Activated CD8-positive, alpha-beta T cell treated with anti-CD3 and anti-CD28 coated beads for 36 hours (primary cell): ENCODE measurements around the gene DNAI4. TPM values are rescaled to one million over a fixed set of nuclear protein-coding genes. Genes with fewer than 3 reads are reported as not detected.
"Not testable (repeated sequence)": the region's sequence is repeated elsewhere in the genome, so short reads cannot be mapped to it uniquely, and the experiment has no call there.

ENCODE experiments used
- ATAC-seq: fragments of 200-7000 bp; cut with Tn5 transposase; one replicate; pipeline ENCODE4 v1.10.0; 2021; ENCODE audit warnings: mild to moderate bottlenecking, moderate library complexity
- CTCF ChIA-PET: fragments of 350-600 bp; sonication (Branson Sonifier 250); formaldehyde crosslinking; loops from one replicate; lab custom pipeline; 2021; ENCODE audit warnings: antibody characterized with exemption; lab: Charles Lee
- POLR2A ChIA-PET: fragments of 350-600 bp; sonication (Branson Sonifier 250); formaldehyde crosslinking; loops from one replicate; lab custom pipeline; 2021; ENCODE audit warnings: antibody characterized with exemption; lab: Charles Lee
- DNase-seq: peaks from one replicate; pipeline ENCODE4 v3.0.0-alpha.2; 2020
- H3K27ac Mint-ChIP-seq: one replicate; pipeline ENCODE4 v1.8.0; 2021; ENCODE audit warnings: mild to moderate bottlenecking, mixed read lengths
- H3K27me3 Mint-ChIP-seq: one replicate; pipeline ENCODE4 v1.8.0; 2021; ENCODE audit warnings: mixed read lengths
- H3K36me3 Mint-ChIP-seq: one replicate; pipeline ENCODE4 v1.8.0; 2021; ENCODE audit warnings: low read depth, mixed read lengths
- H3K4me1 Mint-ChIP-seq: one replicate; pipeline ENCODE4 v1.8.0; 2021; ENCODE audit warnings: low read depth, mixed read lengths
- H3K4me3 Mint-ChIP-seq: one replicate; pipeline ENCODE4 v1.8.0; 2021; ENCODE audit warnings: mild to moderate bottlenecking, moderate library complexity, mixed read lengths
- H3K9me3 Mint-ChIP-seq: one replicate; pipeline ENCODE4 v1.8.0; 2021; ENCODE audit warnings: mixed read lengths
- intact Hi-C: fragments of 100-400 bp; cut with micrococcal nuclease; formaldehyde crosslinking; loops from one replicate; pipeline ENCODE4 v1.10.0; 2022
- total RNA-seq, 2 experiments: library from RNA; stranded (reverse); gene quantifications; one replicate each; pipeline ENCODE4 v1.2.3, GENCODE V29; 2021
- TF ChIP-seq, protein P1 (sequence below): fragments of 200-600 bp; IDR thresholded peaks from one replicate; pipeline ENCODE4 v1.8.0; 2022; ENCODE audit warnings: antibody characterized with exemption, mild to moderate bottlenecking

DNAI4 gene, protein sequence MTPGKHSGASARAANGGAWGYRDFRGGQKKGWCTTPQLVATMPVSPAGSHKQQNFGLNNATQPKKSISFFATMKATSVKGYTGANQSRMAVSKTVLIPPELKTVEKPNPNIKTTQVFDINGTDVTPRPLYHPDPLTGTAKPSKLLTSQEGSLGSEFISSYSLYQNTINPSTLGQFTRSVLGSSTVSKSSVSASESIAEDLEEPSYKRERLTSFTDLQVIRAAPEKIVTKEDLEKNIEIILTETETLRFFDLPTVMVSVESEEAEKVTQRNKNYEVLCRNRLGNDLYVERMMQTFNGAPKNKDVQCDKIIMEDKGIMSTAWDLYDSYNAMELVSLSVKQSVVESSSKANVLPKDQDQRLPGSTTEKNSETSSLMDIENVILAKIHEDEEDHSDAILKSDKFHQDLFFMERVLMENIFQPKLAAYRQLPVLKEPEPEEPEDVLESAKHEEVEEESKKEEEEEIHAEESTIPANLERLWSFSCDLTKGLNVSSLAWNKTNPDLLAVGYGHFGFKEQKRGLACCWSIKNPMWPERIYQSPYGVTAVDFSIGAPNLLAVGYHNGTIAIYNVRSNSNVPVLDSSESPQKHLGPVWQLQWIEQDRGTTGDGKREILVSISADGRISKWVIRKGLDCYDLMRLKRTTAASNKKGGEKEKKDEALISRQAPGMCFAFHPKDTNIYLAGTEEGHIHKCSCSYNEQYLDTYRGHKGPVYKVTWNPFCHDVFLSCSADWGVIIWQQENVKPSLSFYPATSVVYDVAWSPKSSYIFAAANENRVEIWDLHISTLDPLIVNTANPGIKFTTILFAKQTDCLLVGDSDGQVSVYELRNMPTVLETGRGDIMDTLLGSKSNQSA
- total RNA-seq, result 1 to 10 TPM; 1.0 to 1.7 TPM

DNA sequence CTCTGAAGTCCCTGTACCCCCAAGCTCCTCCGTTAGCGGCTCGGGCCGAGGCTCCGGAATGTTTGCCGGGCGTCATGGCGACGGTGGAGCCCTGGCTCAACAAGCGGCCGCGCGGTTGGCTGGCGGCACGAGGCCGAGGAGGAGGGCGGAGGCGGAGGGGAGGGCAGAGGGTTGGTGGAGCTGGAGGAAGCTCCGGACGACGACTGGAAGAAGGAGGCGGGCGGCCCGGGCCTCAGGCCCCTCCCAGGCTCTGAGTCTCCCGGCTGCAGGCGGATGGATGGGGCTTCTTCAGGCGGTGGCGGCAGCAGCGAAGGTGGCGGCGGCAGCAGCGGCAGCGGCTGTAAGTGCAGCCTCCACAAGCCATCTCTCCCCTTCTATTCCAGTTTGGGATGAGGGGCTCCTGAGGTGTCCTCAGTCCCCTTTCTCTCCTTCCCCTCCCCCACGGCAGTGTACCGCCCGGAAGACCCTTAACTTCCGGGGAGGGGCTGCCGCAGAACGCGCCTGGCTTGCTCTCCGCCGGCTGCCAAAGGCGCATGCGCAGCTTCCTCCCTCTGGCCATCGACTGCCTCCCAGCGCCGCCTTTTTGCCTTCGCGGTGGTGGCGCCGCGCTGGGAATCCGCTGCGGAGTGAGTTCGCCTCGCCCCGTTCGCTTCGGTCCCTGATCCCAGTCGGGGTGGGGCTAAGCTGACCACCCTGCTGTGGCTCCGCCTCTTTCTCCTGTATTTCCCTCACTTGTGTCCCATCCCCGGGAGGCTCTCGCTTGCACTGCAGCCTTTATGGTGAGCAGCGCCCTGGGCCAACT, at the start of gene DNAI4, which contains the start of gene MIER1:
DNAI4 (minus strand) TSS at position 101 of the 802 bp plus-strand sequence; CDS start at position 76, 25 bp downstream.
MIER1 (plus strand) TSS at position 235 of the 802 bp plus-strand sequence; CDS start at position 274, 39 bp downstream.
- peaks cover 9% of the 10 kb centered on the region for H3K36me3 Mint-ChIP-seq
- peak; percentile 95 for ATAC-seq
- H3K27me3 Mint-ChIP-seq, result no peaks in the 10 kb centered on the region
- POLR2A ChIA-PET, result interaction anchor here (0.7 to 1.4 kb wide), 6 partner anchors 10 to 760 kb away, joined by 3 to 4 read pairs (median 3); no protein-coding TSS in a partner anchor
- peaks cover 47% of the 10 kb centered on the region for H3K4me1 Mint-ChIP-seq
- CTCF ChIA-PET, result interaction anchor here (1.0 to 2.2 kb wide), 6 partner anchors 8 to 224 kb away, joined by 3 to 7 read pairs (median 4); no protein-coding TSS in a partner anchor
- DNase-seq, result peak; percentile 98
- H3K27ac Mint-ChIP-seq, result peak within 1 kb of the TSS; percentile 97
- intact Hi-C loops, result loop anchor here (5.0 kb wide), 1 partner anchor 158 kb away; no protein-coding TSS in a partner anchor
- TF ChIP-seq, protein P1, sequence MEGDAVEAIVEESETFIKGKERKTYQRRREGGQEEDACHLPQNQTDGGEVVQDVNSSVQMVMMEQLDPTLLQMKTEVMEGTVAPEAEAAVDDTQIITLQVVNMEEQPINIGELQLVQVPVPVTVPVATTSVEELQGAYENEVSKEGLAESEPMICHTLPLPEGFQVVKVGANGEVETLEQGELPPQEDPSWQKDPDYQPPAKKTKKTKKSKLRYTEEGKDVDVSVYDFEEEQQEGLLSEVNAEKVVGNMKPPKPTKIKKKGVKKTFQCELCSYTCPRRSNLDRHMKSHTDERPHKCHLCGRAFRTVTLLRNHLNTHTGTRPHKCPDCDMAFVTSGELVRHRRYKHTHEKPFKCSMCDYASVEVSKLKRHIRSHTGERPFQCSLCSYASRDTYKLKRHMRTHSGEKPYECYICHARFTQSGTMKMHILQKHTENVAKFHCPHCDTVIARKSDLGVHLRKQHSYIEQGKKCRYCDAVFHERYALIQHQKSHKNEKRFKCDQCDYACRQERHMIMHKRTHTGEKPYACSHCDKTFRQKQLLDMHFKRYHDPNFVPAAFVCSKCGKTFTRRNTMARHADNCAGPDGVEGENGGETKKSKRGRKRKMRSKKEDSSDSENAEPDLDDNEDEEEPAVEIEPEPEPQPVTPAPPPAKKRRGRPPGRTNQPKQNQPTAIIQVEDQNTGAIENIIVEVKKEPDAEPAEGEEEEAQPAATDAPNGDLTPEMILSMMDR, result no peak
- H3K4me3 Mint-ChIP-seq, result peak within 1 kb of the TSS; percentile 92
- H3K9me3 Mint-ChIP-seq, result no peaks in the 10 kb centered on the region

DNA sequence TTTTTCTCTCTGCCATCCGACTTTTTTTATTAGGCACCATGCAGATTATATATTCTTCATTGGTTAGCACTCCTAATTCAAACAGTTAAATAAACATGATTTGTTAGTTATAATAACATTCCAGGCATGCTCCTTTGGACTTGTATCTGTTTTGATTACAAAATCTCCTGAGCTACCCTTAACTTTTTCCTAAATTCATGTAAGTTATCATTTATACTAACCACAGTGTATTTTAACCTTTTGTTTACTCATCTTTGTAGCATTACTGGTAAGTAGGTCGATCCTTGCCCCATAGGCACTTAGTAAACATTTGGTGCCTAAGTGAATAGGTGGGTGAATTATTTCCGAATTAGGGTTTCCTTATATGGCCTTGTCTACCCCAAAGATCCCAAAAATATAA, 43.9 kb upstream of the DNAI4 start:
- Mint-ChIP-seq H3K36me3 (peaks cover 56% of the 10 kb centered on the region), H3K4me1 (peaks cover 16% of the 10 kb centered on the region), H3K9me3 (peaks cover 2% of the 10 kb centered on the region), H3K27me3 (no peaks in the 10 kb centered on the region), H3K4me3 (no peak overlapping the region), H3K27ac (peak overlapping the region; percentile 7)
- no peak for ATAC-seq
- no peak for DNase-seq
- TF ChIP-seq, protein P1, result no peak
- CTCF ChIA-PET, result no interaction called here
- POLR2A ChIA-PET, result no interaction called here
- intact Hi-C loops, result no loop called here

DNA sequence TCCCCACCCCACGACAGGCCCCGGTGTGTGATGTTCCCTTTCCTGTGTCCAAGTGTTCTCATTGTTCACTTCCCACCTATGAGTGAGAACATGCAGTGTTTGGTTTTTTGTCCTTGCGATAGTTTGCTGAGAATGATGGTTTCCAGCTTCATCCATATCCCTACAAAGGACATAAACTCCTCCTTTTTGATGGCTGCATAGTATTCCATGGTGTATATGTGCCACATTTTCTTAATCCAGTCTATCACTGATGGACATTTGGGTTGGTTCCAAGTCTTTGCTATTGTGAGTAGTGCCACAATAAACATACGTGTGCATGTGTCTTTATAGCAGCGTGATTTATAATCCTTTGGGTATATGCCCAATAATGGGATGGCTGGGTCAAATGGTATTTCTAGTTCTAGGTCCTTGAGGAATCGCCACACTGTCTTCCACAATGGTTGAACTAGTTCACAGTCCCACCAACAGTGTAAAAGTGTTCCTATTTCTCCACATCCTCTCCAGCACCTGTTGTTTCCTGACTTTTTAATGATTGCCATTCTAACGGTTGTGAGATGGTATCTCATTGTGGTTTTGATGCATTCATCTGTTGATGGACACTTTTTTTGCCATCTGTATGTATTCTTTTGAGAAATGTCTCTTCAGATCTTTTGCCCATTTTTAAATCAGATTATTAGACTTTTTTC, 41.7 kb upstream of the DNAI4 start:
- ATAC-seq, H3K4me3 Mint-ChIP-seq, DNase-seq, H3K27me3 Mint-ChIP-seq, H3K27ac Mint-ChIP-seq, CTCF ChIA-PET, H3K9me3 Mint-ChIP-seq, intact Hi-C loops: not testable (repeated sequence)
- POLR2A ChIA-PET, result interaction anchor here (1.0 kb wide), 1 partner anchor 41 kb away, joined by 3 read pairs; the partner anchor contains the start of genes DNAI4 and MIER1
- Mint-ChIP-seq H3K36me3 (peaks cover 64% of the 10 kb centered on the region), H3K4me1 (peaks cover 19% of the 10 kb centered on the region)

DNA sequence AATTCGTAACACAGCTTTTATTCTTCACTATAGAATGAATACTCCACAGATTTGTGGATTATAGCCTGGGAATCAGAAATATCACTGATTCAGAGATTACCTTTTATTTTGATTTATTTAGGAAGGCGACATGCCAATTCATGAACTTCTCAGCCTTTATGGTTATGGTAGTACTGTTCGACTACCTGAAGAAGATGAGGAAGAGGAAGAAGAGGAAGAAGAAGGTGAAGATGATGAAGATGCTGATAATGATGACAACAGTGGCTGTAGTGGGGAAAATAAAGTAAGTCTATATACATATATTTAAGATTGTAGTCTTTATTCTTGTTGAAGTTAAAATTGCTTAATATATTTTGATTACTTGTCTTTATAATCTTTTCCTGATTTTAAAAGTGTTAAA, 33.3 kb upstream of the DNAI4 start:
- no peaks in the 10 kb centered on the region for H3K27me3 Mint-ChIP-seq
- intact Hi-C loops, result no loop called here
- TF ChIP-seq, protein P1, result no peak
- H3K4me3 Mint-ChIP-seq, result no peak overlapping the region
- H3K27ac Mint-ChIP-seq, result peak overlapping the region; percentile 62
- H3K9me3 Mint-ChIP-seq, result no peaks in the 10 kb centered on the region
- ATAC-seq (no peak), DNase-seq (no peak)
- peaks cover 53% of the 10 kb centered on the region for H3K36me3 Mint-ChIP-seq
- CTCF ChIA-PET, result interaction anchor here (1.0 kb wide), 1 partner anchor 191 kb away, joined by 3 read pairs; no protein-coding TSS in a partner anchor
- peaks cover 45% of the 10 kb centered on the region for H3K4me1 Mint-ChIP-seq
- POLR2A ChIA-PET, result no interaction called here
